Tibial nerve (tissue), 4 donors: Measurements from ENCODE around the gene BCAS3.

Experiments used
- CTCF ChIP-seq, 5 experiments: fragments of 200-600 bp in 3 of 5; fragments of 450-650 bp in 2 of 5; sonication (generic) in 3 of 5; IDR thresholded peaks; one replicate each; pipeline ENCODE4 v1.5.1; 2016 to 2019; ENCODE audit warnings: antibody characterized with exemption in 5 of 5, mild to moderate bottlenecking in 3 of 5, moderate library complexity in 2 of 5
- EP300 ChIP-seq, 2 donors: sonication (generic); formaldehyde crosslinking; IDR thresholded peaks; one replicate each; pipeline ENCODE4 v1.6.1; 2017; ENCODE audit warnings: antibody characterized with exemption in 2 of 2, mild to moderate bottlenecking in 1 of 2

- TF ChIP-seq CTCF (IDR thresholded peaks at IDR 0.05) (no peak), EP300 (IDR thresholded peaks at IDR 0.05) (no peak)
Measured at GRCh38 chr17:61420745-61421398, 743.2 kb downstream of the BCAS3 start.
